Ascending aorta (tissue), 2 donors: ENCODE data around the gene ARSB. TPM values are rescaled to one million over a fixed set of nuclear protein-coding genes. Genes with fewer than 3 reads are reported as not detected.

ENCODE experiments used
- DNase-seq, 2 donors: peaks; one replicate each; pipeline ENCODE4 v3.0.0-alpha.2; 2019; ENCODE audit warnings: low spot score in 2 of 2
- H3K27ac ChIP-seq, 2 donors: fragments of 200-600 bp; sonication (generic); one replicate each; pipeline ENCODE4 v1.5.1; 2016 to 2017; ENCODE audit warnings: mild to moderate bottlenecking in 1 of 2
- H3K27me3 ChIP-seq: fragments of 200-600 bp; sonication (generic); one replicate; pipeline ENCODE4 v1.5.1; 2017
- H3K36me3 ChIP-seq, 2 donors: fragments of 200-600 bp; sonication (generic); one replicate each; pipeline ENCODE4 v1.5.1; 2016
- H3K4me1 ChIP-seq, 2 donors: fragments of 200-600 bp; sonication (generic); one replicate each; pipeline ENCODE4 v1.5.1; 2016 to 2017; ENCODE audit warnings: mild to moderate bottlenecking in 1 of 2
- H3K4me3 ChIP-seq, 2 donors: fragments of 200-600 bp; sonication (generic); one replicate each; pipeline ENCODE4 v1.5.1; 2016 to 2017; ENCODE audit warnings: mild to moderate bottlenecking in 1 of 2
- H3K9me3 ChIP-seq, 2 donors: fragments of 200-600 bp; sonication (generic); one replicate each; pipeline ENCODE4 v1.5.1; 2016
- CTCF ChIP-seq, 3 experiments: fragments of 200-600 bp in 2 of 3; fragments of 450-650 bp in 1 of 3; sonication (generic) in 2 of 3; IDR thresholded peaks; one replicate each; pipeline ENCODE4 v1.5.1; 2016 to 2019; ENCODE audit warnings: antibody characterized with exemption in 3 of 3, mild to moderate bottlenecking in 1 of 3, moderate library complexity in 1 of 3
- intact Hi-C: fragments of 100-400 bp; cut with DNase I; formaldehyde crosslinking; loops from one replicate; pipeline ENCODE4 v1.15.1; 2023
- total RNA-seq: library from RNA; depleted of rRNA; stranded (reverse); fragments of >200 nt; gene quantifications from one replicate; pipeline ENCODE4 v1.1.0, GENCODE V29; 2016

Gene ARSB
- total RNA-seq, 1 donor from 2014 or later = 18.6 TPM

GRCh38 chr5:78810098-78810920, 174.8 kb downstream of the ARSB start:
- intact Hi-C loops = no loop called here
- no peak for DNase-seq
- H3K4me1 ChIP-seq = no peaks in the 10 kb centered on the region
- H3K36me3 ChIP-seq = no peaks in the 10 kb centered on the region
- H3K4me3 ChIP-seq = no peak overlapping the region
- no peak for TF ChIP-seq CTCF (IDR thresholded peaks at IDR 0.05)
- no peak overlapping the region for H3K27ac ChIP-seq
- H3K27me3 ChIP-seq = no peaks in the 10 kb centered on the region
- H3K9me3 ChIP-seq = no peaks in the 10 kb centered on the region

- Histone ChIP-seq H3K9me3 (no peaks in the 10 kb centered on the region), H3K4me3 (no peak overlapping the region), H3K4me1 (no peaks in the 10 kb centered on the region), H3K27ac (no peak overlapping the region), H3K36me3 (no peaks in the 10 kb centered on the region), H3K27me3 (no peaks in the 10 kb centered on the region)
- intact Hi-C loops = no loop called here
- no peak for DNase-seq
- TF ChIP-seq CTCF (IDR thresholded peaks at IDR 0.05) = no peak
These were observed 175.7 kb downstream of the ARSB start for GRCh38 chr5:78809444-78809843.

- H3K9me3 ChIP-seq = no peaks in the 10 kb centered on the region
- no peak overlapping the region for H3K27ac ChIP-seq
- no peak overlapping the region for H3K4me3 ChIP-seq
- H3K27me3 ChIP-seq = no peaks in the 10 kb centered on the region
- no peaks in the 10 kb centered on the region for H3K36me3 ChIP-seq
- TF ChIP-seq CTCF (IDR thresholded peaks at IDR 0.05) = no peak
- H3K4me1 ChIP-seq = no peaks in the 10 kb centered on the region
- no peak for DNase-seq
- intact Hi-C loops = no loop called here
These were observed 176.3 kb downstream of the ARSB start for GRCh38 chr5:78808818-78809217.

GRCh38 chr5:78808380-78808779, 176.7 kb downstream of the ARSB start:
- Histone ChIP-seq H3K4me1 (peaks cover 0 to 4% of the 10 kb centered on the region in 2 donors), H3K9me3 (no peaks in the 10 kb centered on the region)

GRCh38 chr5:78806544-78806943, 178.6 kb downstream of the ARSB start:
- no peaks in the 10 kb centered on the region for H3K27me3 ChIP-seq
- no peak overlapping the region for H3K27ac ChIP-seq
- no peak for TF ChIP-seq CTCF (IDR thresholded peaks at IDR 0.05)
- H3K36me3 ChIP-seq = no peaks in the 10 kb centered on the region
- intact Hi-C loops = no loop called here
- no peak for DNase-seq
- H3K9me3 ChIP-seq = no peaks in the 10 kb centered on the region
- H3K4me1 ChIP-seq = peaks cover 0 to 5% of the 10 kb centered on the region in 2 donors
- H3K4me3 ChIP-seq = no peak overlapping the region

More at GRCh38 chr5:78808380-78808779, 176.7 kb downstream of the ARSB start:
- TF ChIP-seq CTCF (IDR thresholded peaks at IDR 0.05) = no peak
- no peak for DNase-seq
- Histone ChIP-seq H3K27me3 (no peaks in the 10 kb centered on the region), H3K36me3 (no peaks in the 10 kb centered on the region), H3K4me3 (no peak overlapping the region), H3K27ac (no peak overlapping the region)
- intact Hi-C loops = no loop called here
